ENCODE data around the gene NYAP2.
A peak's percentile ranks its signal among the peaks of the same experiment; 100 is the strongest.

The NYAP2 gene

DNA sequence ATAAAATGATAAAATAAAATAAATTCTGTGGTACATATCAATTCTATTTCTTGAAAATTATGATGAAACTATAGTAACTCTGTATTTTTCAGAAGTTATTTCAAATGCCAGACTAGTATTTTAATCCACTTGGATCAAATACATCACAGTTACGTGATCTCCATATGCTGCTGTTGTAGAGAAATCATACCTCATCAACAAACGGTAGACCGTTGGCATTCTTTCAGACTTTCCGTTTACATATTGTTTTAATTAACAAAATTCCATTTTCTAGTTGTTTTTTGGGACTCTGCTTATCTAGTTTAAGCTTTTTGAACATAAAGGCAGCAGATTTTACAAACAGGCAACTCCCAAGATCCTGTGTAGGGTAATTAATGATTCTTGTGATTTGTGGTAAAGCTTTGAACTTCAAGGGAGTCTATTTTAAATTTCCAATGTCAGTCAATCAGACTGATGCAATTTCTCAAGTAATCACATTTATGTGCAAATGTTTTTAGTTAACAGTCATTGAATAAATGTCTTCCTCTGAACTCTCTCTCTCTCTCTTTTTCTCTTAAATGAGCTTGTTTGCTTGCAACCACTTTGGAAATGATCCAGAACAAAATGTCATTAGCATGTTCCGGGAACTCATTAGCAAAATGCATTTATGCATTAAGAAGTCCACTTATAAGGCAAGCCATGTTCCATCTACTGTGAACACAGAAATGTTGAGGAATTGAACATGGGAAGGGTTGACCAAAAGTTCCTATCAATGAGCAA, 31.8 kb downstream of the NYAP2 start:
- no peak for DNase-seq

DNA sequence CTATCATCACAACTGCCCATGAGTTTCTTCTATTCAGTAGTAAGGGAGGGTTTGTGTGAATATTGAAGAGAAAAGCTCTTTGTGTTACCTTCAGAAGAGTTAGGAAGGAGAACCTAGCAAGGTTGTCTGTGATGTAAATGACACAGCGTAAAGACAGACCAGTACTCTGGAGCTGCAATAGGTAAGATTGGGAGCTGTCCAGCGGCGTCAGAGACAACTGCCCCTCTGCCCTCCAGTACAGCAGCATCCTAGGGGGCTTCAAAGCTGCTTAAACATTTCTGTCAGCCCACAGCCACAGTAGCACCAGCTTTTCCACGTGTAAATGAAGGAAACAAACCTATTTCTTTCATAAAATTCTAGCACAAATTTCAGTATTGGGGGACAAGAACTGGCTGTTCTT, 34.5 kb downstream of the NYAP2 start:
- no peak for DNase-seq

DNA sequence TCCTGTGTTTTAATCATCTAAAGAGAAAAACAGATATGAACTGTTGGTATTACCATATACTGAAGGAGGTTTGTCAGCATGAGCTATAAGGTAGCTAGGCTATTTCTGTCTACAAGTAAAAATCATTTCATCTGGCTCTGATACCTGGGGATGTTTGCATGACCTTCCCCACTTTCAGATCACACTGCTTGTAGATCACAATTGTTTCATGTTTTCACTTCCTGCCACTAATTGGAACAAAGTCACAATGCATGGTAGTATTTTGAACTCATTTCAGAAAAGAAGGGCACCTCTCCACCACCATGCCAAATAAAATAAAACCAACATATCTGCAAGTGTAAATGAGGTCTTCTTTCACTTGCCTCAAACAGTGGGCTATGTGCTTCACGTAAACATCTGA, 37.8 kb downstream of the NYAP2 start:
- DNase-seq = no peak

DNA sequence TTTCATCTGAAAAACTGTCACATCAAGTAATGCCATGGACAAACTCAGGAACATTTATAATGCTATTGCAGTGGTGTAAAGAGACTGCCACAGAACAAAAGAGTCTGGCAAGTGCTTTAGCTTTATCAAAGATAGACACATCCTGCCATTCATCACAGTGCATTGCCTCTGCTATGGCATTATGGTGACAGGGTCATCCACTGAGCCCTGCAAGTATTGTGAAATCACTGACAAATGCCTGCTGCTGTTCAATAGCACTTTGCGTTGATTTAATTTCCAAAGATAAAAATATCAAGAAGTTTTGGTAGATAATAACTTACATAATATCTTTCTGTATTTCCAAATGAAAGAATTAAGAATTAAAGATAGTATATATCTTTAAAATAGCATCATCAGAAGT, 38.7 kb downstream of the NYAP2 start:
- DNase-seq = no peak

DNA sequence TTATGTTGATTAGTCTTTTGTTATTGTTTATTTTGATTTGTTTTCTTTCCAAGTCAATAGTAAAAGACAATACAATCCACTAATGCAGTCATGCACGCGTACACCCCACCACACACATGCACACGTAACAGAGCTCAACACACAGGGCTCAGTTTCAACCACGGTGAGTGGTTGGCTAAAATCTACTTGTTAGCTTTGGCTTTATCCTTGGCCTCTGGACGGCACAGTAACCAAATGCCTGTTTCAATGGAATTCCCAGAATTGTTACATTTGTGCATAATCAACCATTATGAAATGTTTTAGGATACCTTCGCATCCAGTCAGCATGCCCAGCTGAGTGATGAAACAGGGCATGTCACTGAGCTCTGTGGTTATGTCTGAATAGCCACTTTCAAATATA, 53.2 kb downstream of the NYAP2 start:
- no peak for DNase-seq

DNA sequence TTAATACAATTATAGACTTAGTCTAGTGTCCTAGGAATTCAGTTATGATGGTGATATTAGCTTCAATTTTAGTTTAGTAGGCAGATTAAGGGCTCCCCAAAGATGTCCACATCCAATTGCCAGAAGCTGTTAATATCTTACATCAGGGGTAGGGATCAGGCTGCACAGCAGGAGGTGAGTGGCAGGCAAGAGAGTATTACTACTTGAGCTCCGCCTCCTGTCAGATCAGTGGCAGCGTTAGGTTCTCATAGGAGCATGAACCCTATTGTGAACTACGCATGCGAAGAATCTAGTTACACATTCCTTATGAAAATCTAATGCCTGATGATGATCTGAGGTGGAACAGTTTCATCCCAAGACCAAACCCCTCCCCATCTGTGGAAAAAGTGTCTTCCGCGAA, 54.9 kb downstream of the NYAP2 start:
- DNase-seq = peak; percentile 52

DNA sequence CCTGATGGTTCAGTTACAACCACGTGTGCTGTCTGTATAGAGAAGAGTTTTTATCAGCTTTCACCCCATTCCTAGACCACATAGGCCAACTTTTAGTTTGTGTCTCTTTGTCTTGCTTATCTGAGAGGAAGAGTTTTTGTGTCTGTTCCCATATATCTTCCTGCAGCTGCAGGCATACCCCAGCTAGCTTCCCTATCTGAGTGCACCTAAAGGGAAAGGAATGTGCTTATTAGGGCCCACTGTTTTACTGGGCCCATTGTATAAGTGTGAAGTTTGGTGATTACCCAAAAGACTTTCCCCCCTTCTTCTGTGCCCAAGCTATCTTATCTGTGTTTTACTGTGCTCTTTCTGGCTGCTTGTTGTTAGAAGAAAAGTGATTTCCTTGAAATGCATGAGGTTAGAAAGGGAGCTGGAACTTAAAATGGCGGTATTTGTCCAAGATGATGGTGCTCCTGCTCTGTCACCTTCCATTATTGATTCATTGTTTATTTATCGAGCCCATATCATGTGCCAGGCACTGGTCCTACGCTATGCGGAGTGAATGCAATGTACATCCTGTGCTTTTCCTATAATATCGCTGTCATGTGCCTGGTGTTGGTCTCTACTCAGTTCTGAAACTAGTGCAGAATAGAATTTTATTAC, 57.2 kb downstream of the NYAP2 start:
- DNase-seq = no peak

DNA sequence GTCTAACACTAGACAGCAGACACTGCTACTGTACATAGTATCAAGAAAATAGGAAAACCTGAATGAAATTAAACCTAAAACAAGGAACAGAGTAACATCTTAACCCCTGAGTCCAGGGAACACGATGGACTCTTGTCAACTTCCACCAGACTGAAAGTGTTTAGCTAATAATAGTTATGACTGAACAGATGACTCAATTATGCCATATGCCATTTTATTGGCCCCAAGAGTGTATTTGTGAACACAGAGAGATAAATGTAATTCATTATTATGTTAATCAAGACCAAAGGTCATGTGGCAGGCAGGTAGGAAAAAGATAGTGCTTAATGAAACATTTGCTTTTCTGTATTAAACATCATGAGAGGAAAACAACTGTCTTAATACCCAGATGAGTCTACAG, 58.0 kb downstream of the NYAP2 start:
- DNase-seq = no peak

DNA sequence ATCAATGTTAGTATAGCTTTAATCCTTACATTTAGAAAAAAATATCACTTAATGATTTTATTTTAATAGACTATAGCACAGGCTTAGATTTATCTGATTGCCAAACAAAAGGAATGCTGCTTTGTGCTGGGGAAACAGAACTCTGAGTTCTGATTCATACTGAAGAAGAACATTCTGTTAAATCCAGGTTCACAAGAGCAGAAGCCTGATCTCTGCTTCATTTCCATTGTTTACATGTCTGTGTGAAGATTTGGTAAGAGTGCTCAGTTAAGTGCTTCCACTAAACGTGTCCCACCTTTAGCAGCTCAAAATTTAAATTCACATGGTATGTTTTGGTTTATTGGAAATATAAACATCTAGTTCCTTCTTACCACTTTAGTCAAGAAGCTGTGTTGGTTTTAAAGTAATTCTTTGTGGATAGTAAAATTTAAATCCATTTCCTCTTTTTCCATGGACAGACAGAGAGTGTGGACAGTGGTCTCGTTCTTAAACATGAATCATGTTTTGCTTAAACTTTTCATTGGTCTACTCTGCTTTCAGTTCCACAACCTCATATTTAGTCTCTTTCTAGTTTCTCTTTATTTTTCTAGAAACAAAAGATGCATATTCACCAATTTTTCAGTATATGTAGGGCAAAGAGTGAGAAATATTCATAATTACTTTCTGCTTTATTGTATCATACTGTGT, 59.1 kb downstream of the NYAP2 start:
- DNase-seq = no peak

DNA sequence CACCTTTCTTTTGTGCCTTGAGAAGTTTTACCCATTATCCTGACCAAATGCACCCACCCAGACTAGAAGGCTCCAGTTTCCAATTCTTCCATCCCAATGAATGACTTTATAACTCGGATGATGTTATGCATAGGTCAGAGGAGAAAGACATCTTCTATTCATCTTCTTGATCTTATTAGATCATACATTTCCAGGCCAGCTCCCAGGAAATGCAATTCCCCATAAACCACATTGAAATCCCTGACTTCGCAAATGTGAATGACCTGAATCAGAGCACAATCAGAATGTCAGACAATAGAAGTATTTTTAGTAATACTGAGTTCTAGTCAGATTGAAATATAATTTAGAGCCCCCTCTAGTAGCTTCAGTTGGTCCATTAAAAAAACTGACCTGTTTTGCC, 62.9 kb downstream of the NYAP2 start:
- DNase-seq = no peak

DNA sequence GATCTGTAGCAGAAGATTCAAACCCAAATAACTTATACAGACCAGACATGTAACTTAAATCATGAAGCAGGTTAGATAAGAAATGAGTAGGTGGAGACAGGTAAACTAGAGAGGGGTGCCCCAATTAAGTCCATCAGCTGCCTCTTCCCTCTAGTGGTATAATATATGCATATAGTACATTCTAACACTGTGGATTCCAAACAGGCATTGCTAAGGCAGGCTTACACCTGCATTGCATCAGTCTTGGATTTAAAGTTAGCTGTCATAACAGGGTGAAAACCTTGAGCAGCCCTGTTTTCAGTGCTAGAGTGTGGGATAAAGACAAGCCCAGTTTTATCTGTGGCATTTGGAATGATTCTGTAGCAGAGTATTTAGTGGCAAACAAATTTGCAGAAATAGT, 63.4 kb downstream of the NYAP2 start:
- no peak for DNase-seq

DNA sequence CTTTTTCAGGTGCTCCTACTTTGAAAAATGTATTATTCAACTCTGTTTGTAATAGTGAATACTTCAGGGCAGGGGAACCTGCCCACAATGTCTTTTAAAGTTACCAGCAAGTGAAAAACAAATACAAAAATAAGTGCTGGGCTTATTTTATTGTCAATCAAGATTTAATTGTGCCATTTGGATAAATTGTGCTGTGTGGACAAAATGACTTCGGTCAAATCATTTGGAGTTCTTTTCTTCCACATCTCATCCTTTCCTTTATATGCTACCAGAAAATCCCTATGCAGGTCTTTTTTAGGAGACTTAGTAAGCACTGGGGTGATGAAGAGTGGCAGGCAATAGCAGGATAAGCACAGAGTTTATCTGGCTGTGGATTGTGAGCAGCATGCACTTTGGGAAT, 63.9 kb downstream of the NYAP2 start:
- no peak for DNase-seq

DNA sequence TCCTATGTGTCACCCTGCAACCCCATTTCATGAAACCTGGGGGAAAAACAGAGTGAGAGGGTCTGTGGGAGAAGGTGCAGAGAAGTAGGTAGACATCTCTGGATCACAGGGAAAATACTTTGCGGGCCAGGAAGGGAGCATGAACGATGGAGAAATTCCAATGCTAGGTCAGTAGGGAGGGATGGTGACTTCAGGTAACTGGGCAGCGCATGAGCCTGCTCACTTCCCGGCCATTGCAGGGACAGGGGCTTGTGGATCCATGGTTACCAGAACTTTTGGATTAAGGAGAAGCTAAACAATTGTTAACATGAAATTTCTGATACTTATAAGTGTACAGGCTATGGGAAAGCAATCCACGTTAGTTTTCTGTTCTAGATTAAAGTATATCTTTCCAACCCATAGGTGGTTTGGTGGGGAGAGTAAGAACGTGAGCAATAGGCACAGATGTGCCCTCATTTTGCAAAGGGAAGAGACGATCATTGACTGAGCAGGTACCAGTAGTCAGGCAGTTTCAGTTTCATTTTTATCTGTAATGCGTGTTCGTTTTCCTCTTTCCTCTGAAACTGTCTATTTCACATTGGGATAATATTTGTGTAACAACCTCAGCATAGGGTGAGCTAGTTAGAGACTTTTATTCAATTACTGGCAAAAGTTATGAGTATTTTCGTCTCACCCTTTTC, 65.0 kb downstream of the NYAP2 start:
- no peak for DNase-seq

DNA sequence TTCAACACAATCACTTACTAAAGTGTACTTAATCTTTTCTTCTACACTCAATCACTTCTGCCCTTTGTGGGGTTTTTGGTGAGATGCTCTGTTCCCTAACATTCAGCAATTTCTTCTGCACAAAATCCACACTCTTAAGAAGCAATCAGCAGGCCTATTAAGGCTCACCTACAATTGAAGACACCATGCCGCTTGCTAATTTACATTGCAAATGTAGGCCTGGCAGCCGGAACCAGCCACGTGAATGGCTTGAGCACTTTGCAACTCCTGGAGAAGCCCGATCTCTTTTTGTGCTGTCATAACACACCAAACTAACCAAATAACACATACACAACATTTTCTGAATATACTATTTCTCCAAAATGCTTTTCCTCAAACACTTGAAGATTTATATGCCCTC, 66.3 kb downstream of the NYAP2 start:
- no peak for DNase-seq

DNA sequence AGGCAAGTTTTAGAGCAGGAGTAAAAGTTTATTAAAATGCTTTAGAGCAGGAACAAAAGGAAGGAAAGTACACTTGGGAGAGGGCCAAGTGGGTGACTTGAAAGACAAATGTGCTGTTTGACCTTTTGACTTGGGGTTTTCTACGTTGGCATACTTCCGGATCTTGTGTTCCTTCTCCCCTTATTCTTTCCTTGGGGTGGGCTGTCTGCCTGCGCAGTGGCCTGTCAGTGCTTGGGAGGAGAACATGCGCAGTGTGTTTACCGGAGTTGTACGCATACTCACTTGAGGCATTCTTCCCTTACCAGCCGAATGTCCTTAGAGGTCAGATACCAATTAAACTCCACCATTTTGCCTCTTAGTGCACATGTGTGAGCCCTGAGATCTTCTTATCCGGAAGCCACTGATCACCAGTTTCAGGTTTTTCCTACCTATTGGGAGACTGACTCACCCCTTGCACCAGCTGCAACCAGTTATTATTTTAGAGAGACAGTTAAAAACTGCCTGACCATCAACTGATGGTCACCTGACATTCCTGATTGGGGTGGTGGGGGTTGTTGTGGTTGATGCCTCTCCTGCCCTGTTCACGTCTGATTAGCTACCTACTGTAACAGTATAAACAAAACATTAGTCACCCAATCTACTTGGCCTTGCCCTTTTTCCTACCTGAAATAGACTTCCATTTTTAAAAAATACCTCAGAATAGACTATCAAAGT, 67.5 kb downstream of the NYAP2 start:
- no peak for DNase-seq

DNA sequence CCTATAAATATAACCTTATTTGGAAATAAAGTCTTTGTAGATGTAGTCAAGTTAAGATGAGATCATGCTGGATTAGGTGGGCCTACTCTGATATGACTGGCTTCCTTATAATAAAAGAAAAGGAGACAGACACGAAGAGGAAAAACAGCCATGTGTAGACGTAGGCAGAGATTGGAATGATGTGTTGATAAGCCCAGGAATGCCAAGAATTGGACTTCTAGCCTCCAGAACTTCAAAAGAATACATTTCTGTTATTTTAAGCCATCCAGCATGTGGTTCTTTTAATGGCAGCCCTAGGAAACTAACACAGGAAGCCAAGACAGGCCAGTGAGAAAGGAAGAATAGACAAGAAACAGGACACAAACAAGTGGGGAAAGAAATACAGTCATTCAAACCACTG, 68.6 kb downstream of the NYAP2 start:
- DNase-seq = no peak

DNA sequence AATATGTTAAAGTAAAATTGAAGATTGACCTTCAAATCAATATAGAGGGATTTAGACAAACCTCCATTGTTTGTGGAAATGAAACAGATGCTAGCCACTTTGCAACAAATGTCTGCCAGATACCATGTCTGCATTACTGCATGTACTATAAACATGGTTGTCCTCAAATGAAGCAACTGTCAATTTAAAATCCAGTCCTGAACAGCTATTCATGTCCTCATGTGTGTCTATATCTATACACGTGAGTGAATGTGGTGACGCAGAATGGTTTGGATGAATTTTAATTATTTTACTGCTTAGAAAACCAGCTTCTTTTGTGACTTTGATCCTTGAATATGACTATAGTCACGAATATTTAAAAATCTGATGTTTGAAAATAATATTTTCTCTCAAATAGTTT, 71.5 kb downstream of the NYAP2 start:
- no peak for DNase-seq

DNA sequence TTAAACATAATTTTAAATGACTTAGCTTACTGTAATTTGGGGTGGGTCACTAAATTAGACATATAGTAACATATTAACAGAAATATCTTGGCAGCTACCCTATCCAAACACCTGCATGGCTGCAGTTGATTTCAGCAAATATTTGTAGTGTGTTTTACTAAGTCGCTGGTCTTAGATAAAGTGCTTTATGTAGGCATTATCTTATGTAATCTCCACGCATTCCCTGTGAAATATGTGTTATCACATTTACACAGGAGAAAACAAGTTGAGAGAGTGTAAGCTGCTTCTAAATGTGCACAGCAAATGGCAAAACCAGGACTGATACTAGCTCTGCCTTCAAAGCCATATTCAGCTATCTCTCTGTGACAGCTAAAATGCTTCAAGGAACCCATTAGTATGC, 72.0 kb downstream of the NYAP2 start:
- no peak for DNase-seq

DNA sequence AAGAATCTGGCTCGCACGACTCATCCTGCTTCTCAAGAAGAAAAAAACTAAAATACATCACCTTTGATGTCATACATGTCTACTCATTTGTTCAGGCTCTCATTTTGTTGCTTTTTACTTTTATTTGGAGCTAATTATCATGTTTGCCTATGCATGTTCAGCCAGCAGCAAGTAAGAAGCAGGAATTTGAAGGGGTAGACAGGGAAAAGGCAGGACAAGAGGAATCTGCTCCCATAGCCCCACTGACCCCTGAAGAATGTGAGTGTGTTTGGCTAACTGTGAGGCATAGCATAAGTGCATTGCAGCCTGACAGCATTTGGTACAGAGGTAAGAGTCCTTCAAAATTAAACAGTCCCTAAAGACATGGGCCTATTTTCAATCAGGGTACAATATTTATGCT, 72.7 kb downstream of the NYAP2 start:
- DNase-seq = no peak

DNA sequence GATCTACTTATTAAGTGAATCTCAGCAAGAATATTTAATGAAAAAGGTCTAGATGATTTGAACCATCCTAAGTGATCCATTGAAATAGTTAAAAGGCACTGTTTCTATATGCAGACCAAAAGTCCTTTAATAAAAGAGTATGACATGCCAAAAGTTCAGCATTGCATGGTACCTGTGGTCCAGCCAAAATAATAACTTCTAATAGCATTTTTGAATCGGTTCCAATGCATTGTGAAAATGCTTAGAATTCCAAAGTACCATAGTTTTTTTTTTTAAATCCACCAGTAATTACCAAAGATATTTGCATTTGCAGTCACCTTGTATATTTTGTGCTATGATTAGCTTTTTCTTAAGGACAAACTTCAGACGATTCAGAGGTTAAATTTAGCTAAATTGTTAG, 79.9 kb downstream of the NYAP2 start:
- DNase-seq = no peak

DNA sequence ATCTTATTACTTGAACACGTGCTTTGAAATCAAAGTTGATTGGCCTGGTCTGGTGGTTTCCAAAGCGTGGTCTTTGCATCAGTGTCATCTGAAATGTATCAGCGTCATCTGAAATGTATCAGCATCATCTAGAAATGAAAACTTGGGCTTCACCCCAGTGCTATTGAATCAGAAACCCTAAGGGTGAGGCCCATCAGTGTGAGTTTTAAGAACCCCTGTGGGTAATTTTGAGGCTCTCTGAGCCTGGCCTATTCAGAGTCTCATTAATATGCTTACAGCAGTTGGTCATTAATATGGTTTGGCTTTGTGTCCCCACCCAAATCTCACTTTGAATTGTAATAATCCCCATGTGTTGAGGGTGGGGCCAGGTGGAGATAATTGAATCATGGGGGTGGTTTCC, 85.2 kb downstream of the NYAP2 start:
- DNase-seq = no peak

DNA sequence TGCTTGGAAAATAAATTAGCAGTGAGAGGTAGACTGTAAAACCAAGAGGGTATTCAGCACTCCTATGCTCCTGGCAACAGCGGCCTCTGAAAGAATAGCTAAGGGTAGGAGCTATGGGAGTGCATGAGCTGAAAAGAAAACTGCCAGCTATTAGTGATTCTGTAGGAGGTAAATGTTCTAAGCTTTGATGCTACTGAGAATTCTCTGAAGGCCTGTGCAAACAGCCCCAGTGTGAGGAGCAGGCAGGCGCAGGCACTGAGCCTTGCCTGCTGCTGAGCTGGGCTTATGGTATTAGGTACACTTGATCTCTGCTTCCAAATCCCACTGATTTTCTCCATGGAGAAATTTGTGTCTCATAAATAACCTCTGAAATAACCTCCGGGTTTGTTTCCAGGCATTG, 86.7 kb downstream of the NYAP2 start:
- peak; percentile 20 for DNase-seq

DNA sequence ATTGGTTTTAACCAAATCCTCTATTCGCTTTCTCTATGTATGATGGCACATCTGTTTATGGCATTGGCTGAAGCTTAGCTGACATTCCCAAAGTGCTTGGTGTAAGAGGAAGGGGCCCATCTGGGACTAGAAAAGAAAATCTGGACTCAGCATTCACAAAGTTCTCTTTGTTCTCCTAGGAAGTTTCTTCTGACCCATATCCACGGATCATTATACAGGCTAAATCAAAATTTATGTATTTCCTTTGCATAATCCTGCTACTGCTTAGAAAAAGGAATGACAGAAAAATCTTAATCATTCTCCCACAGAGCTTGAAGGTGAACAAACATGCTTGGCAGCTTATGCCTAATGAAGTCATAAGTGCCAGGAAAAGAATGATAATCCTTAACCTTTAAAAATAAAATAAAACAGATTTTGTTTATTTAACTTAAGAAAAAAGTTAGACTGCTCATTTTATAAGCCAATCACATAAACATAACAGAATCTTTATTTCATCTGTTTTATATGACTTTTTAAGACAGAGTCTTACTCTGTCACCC, 88.4 kb downstream of the NYAP2 start:
- DNase-seq = peak; percentile 18

All from eye (tissue), 1 donor.